GM23248 (cell line): Measurements from ENCODE around the gene PSME1. TPM values are rescaled to one million over a fixed set of nuclear protein-coding genes. Genes with fewer than 3 reads are reported as not detected.
A peak's percentile ranks its signal among the peaks of the same experiment; 100 is the strongest.

Experiments
- DNase-seq: peaks from one replicate; pipeline ENCODE4 v3.0.0-alpha.2; 2015
- H2AFZ ChIP-seq: fragments of 200-600 bp; sonication (generic); 2 replicates; pipeline ENCODE4 v1.6.1; 2016; ENCODE audit warnings: antibody characterized with exemption
- H3F3A ChIP-seq: fragments of 200-600 bp; sonication (generic); 2 replicates; pipeline ENCODE4 v1.6.1; 2016; ENCODE audit warnings: mild to moderate bottlenecking, antibody characterized with exemption, mixed run types; ENCODE audit not compliant: insufficient read depth
- H3K27ac ChIP-seq: fragments of 200-600 bp; sonication (generic); 2 replicates; pipeline ENCODE4 v1.5.1; 2016; ENCODE audit warnings: mild to moderate bottlenecking
- H3K27me3 ChIP-seq: fragments of 200-600 bp; sonication (generic); replicated peaks from 2 replicates; pipeline ENCODE4 v1.6.1; 2016; ENCODE audit warnings: mild to moderate bottlenecking; ENCODE audit not compliant: insufficient read depth
- H3K36me3 ChIP-seq: fragments of 200-600 bp; sonication (generic); 2 replicates; pipeline ENCODE4 v1.6.1; 2016; ENCODE audit warnings: low read depth, mild to moderate bottlenecking
- H3K4me1 ChIP-seq: fragments of 200-600 bp; sonication (generic); 2 replicates; pipeline ENCODE4 v1.6.1; 2016; ENCODE audit warnings: mild to moderate bottlenecking; ENCODE audit not compliant: insufficient read depth
- H3K4me2 ChIP-seq: fragments of 200-600 bp; sonication (generic); one replicate; pipeline ENCODE4 v1.6.1; 2016; ENCODE audit warnings: mild to moderate bottlenecking; ENCODE audit not compliant: unreplicated experiment
- H3K4me3 ChIP-seq: fragments of 200-600 bp; sonication (generic); 2 replicates; pipeline ENCODE4 v1.5.1; 2016; ENCODE audit warnings: mild to moderate bottlenecking
- H3K79me2 ChIP-seq: fragments of 200-600 bp; sonication (generic); 2 replicates; pipeline ENCODE4 v1.6.1; 2016; ENCODE audit warnings: mild to moderate bottlenecking; ENCODE audit not compliant: insufficient read depth
- H3K9ac ChIP-seq: fragments of 200-600 bp; sonication (generic); 2 replicates; pipeline ENCODE4 v1.6.1; 2016; ENCODE audit warnings: mild to moderate bottlenecking
- H3K9me2 ChIP-seq: fragments of 200-600 bp; sonication (generic); 2 replicates; pipeline ENCODE4 v1.6.1; 2016; ENCODE audit warnings: mixed run types, mild to moderate bottlenecking, moderate library complexity; ENCODE audit not compliant: insufficient read depth
- H3K9me3 ChIP-seq: fragments of 200-600 bp; sonication (generic); one replicate; pipeline ENCODE4 v1.6.1; 2017; ENCODE audit warnings: low read depth
- H4K20me1 ChIP-seq: fragments of 200-600 bp; sonication (generic); 2 replicates; pipeline ENCODE4 v1.6.0; 2016; ENCODE audit not compliant: insufficient read depth
- EZH2 ChIP-seq: fragments of 200-600 bp; sonication (generic); IDR thresholded peaks from 2 replicates; pipeline ENCODE4 v1.6.1; 2018; ENCODE audit warnings: antibody characterized with exemption, mild to moderate bottlenecking; ENCODE audit not compliant: insufficient read depth, poor library complexity, severe bottlenecking
- EZH2phosphoT487 ChIP-seq: fragments of 200-600 bp; sonication (generic); IDR thresholded peaks from 2 replicates; pipeline ENCODE4 v1.6.1; 2018; ENCODE audit warnings: antibody characterized with exemption, moderate library complexity, mild to moderate bottlenecking, low read depth; ENCODE audit not compliant: insufficient read depth
- WGBS, 2 experiments: methylation state at CpG; one replicate each; pipeline ENCODE4 v1.1.6; 2015 to 2017; ENCODE audit warnings: low lambda C conversion rate in 2 of 2, low coverage in 1 of 2; ENCODE audit errors: missing lambda C conversion rate in 2 of 2; 5-methylcytosine and 5-hydroxymethylcytosine counted together
- in situ Hi-C: fragments of 300-500 bp; cut with MboI; formaldehyde crosslinking; loops from 2 replicates; pipeline ENCODE4 v1.15.0; 2020
- polyA plus RNA-seq: library from polyadenylated mRNA; unstranded; fragments of >200 nt; fragmentation: Nextera tagmentation; extraction: Ambion mirVana; gene quantifications from 2 replicates; pipeline ENCODE4 v1.2.1, GENCODE V29; 2016
- total RNA-seq: library from RNA; depleted of rRNA; stranded (reverse); fragments of >200 nt; shearing (Covaris generic); gene quantifications from 2 replicates; pipeline ENCODE4 v1.2.3, GENCODE V29; 2014

Gene PSME1
- total and polyA plus RNA-seq, 2 experiments from 2014 or later: 58.9 to 144 TPM

GRCh38 chr14:24179961-24180796 is 44.2 kb downstream of the PSME1 start:
- H3K79me2 ChIP-seq: no peaks in the 10 kb centered on the region
- no peak overlapping the region for H3K4me3 ChIP-seq
- H3K27ac ChIP-seq: peak overlapping the region; percentile 86
- H4K20me1 ChIP-seq: no peaks in the 10 kb centered on the region
- H3K9me2 ChIP-seq: no peaks in the 10 kb centered on the region
- in situ Hi-C loops: no loop called here
- H3K4me1 ChIP-seq: peaks cover 9% of the 10 kb centered on the region; the same call in 1 of the 2 replicates
- no peak overlapping the region for H2AFZ ChIP-seq
- TF ChIP-seq EZH2phosphoT487 (no peak), EZH2 (no peak)
- peaks cover 22% of the 10 kb centered on the region for H3F3A ChIP-seq
- no peaks in the 10 kb centered on the region for H3K9me3 ChIP-seq
- DNase-seq: peak; percentile 92
- peaks cover 28% of the 10 kb centered on the region; the same call in 1 of the 2 replicates for H3K36me3 ChIP-seq
- WGBS, 2 experiments: 51 to 56% methylated on average over 17 to 18 of the region's 18 CpGs
- no peaks in the 10 kb centered on the region for H3K27me3 ChIP-seq
- H3K9ac ChIP-seq: peak overlapping the region; percentile 68
- peak overlapping the region; percentile 21 for H3K4me2 ChIP-seq

GRCh38 chr14:24181371-24182077 is 45.5 kb downstream of the PSME1 start:
- Histone ChIP-seq H3K9me3 (no peaks in the 10 kb centered on the region), H3K27me3 (no peaks in the 10 kb centered on the region), H2AFZ (no peak overlapping the region), H3K4me3 (no peak overlapping the region), H3K36me3 (peaks cover 28% of the 10 kb centered on the region; the same call in 1 of the 2 replicates), H3K4me1 (peaks cover 9% of the 10 kb centered on the region; the same call in 1 of the 2 replicates), H3K27ac (no peak overlapping the region), H4K20me1 (no peaks in the 10 kb centered on the region), H3F3A (peaks cover 22% of the 10 kb centered on the region), H3K9me2 (no peaks in the 10 kb centered on the region), H3K4me2 (no peak overlapping the region), H3K79me2 (peaks cover 4% of the 10 kb centered on the region), H3K9ac (no peak overlapping the region)
- 90 to 95% methylated on average over 17 to 19 of the region's 19 CpGs for WGBS, 2 experiments
- in situ Hi-C loops: no loop called here
- TF ChIP-seq EZH2phosphoT487 (no peak), EZH2 (no peak)
- DNase-seq: no peak

- Histone ChIP-seq H4K20me1 (no peaks in the 10 kb centered on the region), H2AFZ (no peak overlapping the region), H3K4me2 (no peak overlapping the region), H3K4me1 (peaks cover 10% of the 10 kb centered on the region), H3K4me3 (no peak overlapping the region), H3K27me3 (no peaks in the 10 kb centered on the region), H3K79me2 (peaks cover 12% of the 10 kb centered on the region), H3K9ac (no peak overlapping the region), H3K36me3 (peaks cover 25% of the 10 kb centered on the region; the same call in 1 of the 2 replicates), H3K27ac (no peak overlapping the region), H3F3A (peaks cover 22% of the 10 kb centered on the region), H3K9me3 (no peaks in the 10 kb centered on the region), H3K9me2 (no peaks in the 10 kb centered on the region)
- DNase-seq: no peak
- 91% methylated on average over 14 of the region's 14 CpGs for WGBS, 2 experiments
- no peak for TF ChIP-seq EZH2
- no peak for TF ChIP-seq EZH2phosphoT487
- in situ Hi-C loops: no loop called here
Observed at GRCh38 chr14:24182110-24182882, 46.3 kb downstream of the PSME1 start.

GRCh38 chr14:24183014-24183481 is 47.1 kb downstream of the PSME1 start:
- Histone ChIP-seq H3K9me2 (no peaks in the 10 kb centered on the region), H3K79me2 (peaks cover 19% of the 10 kb centered on the region), H3K27me3 (no peaks in the 10 kb centered on the region), H3K4me3 (no peak overlapping the region), H3K9me3 (no peaks in the 10 kb centered on the region), H3K9ac (no peak overlapping the region), H3K27ac (no peak overlapping the region), H4K20me1 (no peaks in the 10 kb centered on the region), H3K4me2 (no peak overlapping the region), H3K36me3 (peaks cover 25% of the 10 kb centered on the region; the same call in 1 of the 2 replicates), H3K4me1 (peaks cover 17% of the 10 kb centered on the region), H2AFZ (no peak overlapping the region), H3F3A (peaks cover 22% of the 10 kb centered on the region)
- TF ChIP-seq EZH2phosphoT487: no peak
- TF ChIP-seq EZH2: no peak
- in situ Hi-C loops: no loop called here
- DNase-seq: no peak
- 96 to 97% methylated on average over 10 to 15 of the region's 15 CpGs for WGBS, 2 experiments
